ENCODE measurements around the gene OR51Q1. TPM values are rescaled to one million over a fixed set of nuclear protein-coding genes. Genes with fewer than 3 reads are reported as not detected.

The OR51Q1 gene
- not detected for total RNA-seq

- no peaks in the 10 kb centered on the region for H3K27me3 ChIP-seq (ENCODE audit: insufficient read depth, low read length)
- no peaks in the 10 kb centered on the region for H3K9me3 ChIP-seq (ENCODE audit: low read depth, low read length)
- no peak within 1 kb of the TSS for H3K4me3 ChIP-seq (ENCODE audit: low read length)
- no peaks in the 10 kb centered on the region for H3K4me1 ChIP-seq (ENCODE audit: insufficient read depth, low read length)
These were observed at the start of gene OR51Q1 for GRCh38 chr11:5421811-5422210. Gene OR51Q1, plus strand, starts transcription at chr11:5422111. Its CDS starts 90 bp downstream, at chr11:5422201.

DNA sequence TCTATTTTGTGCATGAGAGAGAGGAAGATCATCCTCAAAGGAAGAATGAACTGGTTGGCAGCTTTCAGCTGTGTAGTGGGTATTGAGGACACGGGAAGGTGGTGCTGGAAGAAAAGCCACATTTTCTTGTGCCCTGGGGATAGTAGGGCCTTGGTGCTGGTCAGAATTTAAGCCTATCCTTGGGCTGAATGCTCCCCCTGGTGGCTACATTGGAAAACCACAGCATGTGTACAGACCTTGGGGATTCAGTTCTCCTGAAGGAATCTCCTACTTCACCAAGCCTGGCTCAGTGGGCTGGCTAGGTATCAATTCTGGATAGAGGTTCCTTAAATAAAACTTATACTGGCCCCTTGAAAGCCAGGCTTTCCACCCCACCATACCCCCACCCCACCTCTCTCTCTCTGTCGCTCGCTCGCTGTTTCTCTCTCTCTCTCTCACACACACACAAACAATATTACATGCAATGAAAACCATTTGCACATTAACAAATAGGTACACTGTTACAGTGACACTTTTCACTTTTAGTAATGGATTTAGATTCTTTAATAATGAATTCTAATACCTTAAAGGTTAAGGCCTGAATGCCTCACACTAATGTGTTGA is 41.1 kb upstream of the OR51Q1 start:
- H3K4me1 ChIP-seq (ENCODE audit: insufficient read depth, low read length) = no peaks in the 10 kb centered on the region
- no peak overlapping the region for H3K4me3 ChIP-seq (ENCODE audit: low read length)
- no peaks in the 10 kb centered on the region for H3K9me3 ChIP-seq (ENCODE audit: low read depth, low read length)
- H3K27me3 ChIP-seq (ENCODE audit: insufficient read depth, low read length) = peaks cover 3% of the 10 kb centered on the region

GRCh38 chr11:5383576-5383975 is 38.3 kb upstream of the OR51Q1 start, which contains the start of gene OR51M1:
Gene OR51M1, plus strand, starts transcription at chr11:5383812. Its CDS starts 5,587 bp downstream, at chr11:5389399.
- H3K4me3 ChIP-seq (ENCODE audit: low read length) = no peak within 1 kb of the TSS
- peaks cover 3% of the 10 kb centered on the region for H3K27me3 ChIP-seq (ENCODE audit: insufficient read depth, low read length)
- no peaks in the 10 kb centered on the region for H3K4me1 ChIP-seq (ENCODE audit: insufficient read depth, low read length)
- no peaks in the 10 kb centered on the region for H3K9me3 ChIP-seq (ENCODE audit: low read depth, low read length)

DNA sequence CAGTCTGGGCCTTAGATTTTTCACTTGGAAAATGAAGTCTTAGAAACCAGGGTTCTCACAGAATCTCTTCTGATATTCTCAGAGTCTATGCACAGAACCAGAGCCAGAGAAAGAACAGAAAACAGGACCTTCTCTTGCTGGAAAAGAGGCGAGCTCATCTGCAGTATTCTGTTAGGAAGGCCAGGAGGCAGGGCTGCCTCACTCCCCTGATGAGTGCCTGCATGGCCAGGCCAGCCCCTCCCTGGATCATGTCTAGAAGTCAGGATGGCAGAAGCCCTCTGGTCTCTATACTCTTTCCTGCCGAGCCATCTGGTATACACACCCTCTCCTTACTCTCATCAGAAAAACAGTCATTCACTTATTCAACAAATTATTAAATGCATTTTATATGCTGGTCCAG is 37.6 kb upstream of the OR51Q1 start:
- Histone ChIP-seq H3K27me3 (ENCODE audit: insufficient read depth, low read length) (peaks cover 3% of the 10 kb centered on the region), H3K4me1 (ENCODE audit: insufficient read depth, low read length) (no peaks in the 10 kb centered on the region), H3K4me3 (ENCODE audit: low read length) (no peak overlapping the region), H3K9me3 (ENCODE audit: low read depth, low read length) (no peaks in the 10 kb centered on the region)

DNA sequence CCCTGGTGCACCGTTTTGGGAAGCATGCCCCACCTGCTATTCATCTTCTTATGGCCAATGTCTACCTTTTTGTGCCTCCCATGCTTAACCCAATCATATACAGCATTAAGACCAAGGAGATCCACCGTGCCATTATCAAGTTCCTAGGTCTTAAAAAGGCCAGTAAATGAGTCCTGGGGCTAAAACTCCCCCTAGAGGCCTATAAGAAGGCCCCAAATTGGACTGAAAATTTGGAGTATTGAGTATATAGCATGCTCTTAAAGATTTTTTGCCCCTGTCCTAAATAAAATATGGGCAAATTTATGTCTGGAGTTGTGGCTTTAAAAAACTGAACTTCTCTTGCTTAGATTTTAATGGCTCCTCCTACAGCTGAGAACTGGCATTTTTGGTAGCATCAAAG is 31.7 kb upstream of the OR51Q1 start:
- Histone ChIP-seq H3K9me3 (ENCODE audit: low read depth, low read length) (no peaks in the 10 kb centered on the region), H3K4me1 (ENCODE audit: insufficient read depth, low read length) (no peaks in the 10 kb centered on the region), H3K27me3 (ENCODE audit: insufficient read depth, low read length) (no peaks in the 10 kb centered on the region), H3K4me3 (ENCODE audit: low read length) (no peak overlapping the region)

- H3K4me1 ChIP-seq (ENCODE audit: insufficient read depth, low read length) = no peaks in the 10 kb centered on the region
- no peak overlapping the region for H3K4me3 ChIP-seq (ENCODE audit: low read length)
- H3K27me3 ChIP-seq (ENCODE audit: insufficient read depth, low read length) = no peaks in the 10 kb centered on the region
- no peaks in the 10 kb centered on the region for H3K9me3 ChIP-seq (ENCODE audit: low read depth, low read length)
These were observed 27.8 kb upstream of the OR51Q1 start for GRCh38 chr11:5394091-5394490.

DNA sequence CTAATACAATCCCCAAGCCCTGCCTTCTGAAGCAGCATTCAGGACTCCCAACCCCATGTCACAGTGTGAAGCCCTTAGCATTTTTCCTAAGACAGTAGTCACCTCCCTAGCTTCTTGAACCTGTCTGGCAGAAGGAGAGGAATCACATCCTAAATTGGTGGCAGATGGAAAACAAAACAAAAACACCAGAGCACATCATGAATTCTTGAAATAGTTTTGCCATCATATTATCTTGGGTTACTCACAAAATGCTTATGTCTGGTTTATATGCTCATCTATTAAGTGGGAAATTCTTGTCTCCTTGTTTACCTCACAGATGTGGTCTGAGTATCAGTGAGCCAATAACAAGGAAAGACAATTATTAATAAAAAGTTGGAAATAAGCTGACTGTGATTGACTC is 23.0 kb upstream of the OR51Q1 start:
- Histone ChIP-seq H3K4me3 (ENCODE audit: low read length) (no peak overlapping the region), H3K27me3 (ENCODE audit: insufficient read depth, low read length) (no peaks in the 10 kb centered on the region), H3K9me3 (ENCODE audit: low read depth, low read length) (no peaks in the 10 kb centered on the region), H3K4me1 (ENCODE audit: insufficient read depth, low read length) (no peaks in the 10 kb centered on the region)

GRCh38 chr11:5405173-5405572 is 16.7 kb upstream of the OR51Q1 start:
- Histone ChIP-seq H3K9me3 (ENCODE audit: low read depth, low read length) (no peaks in the 10 kb centered on the region), H3K4me3 (ENCODE audit: low read length) (no peak overlapping the region), H3K27me3 (ENCODE audit: insufficient read depth, low read length) (peaks cover 6% of the 10 kb centered on the region), H3K4me1 (ENCODE audit: insufficient read depth, low read length) (no peaks in the 10 kb centered on the region)

DNA sequence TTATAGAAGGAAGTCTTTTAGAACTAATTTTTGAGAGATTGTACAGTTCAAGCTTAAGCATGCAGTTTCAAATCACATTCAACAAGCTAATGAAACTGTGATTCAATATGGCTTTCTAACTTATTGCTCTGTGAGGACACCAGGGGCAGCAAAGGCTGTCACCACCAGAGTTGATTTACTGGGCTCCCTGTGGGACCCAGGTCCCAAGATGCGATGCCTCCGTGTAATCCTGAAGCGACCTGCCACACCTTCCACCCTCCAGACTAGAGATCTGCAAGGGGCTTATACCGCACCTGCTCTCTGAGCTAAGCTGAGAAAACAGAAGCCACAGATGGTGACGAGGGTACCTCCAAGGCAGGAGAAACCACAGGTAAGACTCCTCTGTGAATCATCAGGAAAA is 918 bp upstream of the OR51Q1 start:
- H3K9me3 ChIP-seq (ENCODE audit: low read depth, low read length) = no peaks in the 10 kb centered on the region
- no peaks in the 10 kb centered on the region for H3K27me3 ChIP-seq (ENCODE audit: insufficient read depth, low read length)
- no peak overlapping the region for H3K4me3 ChIP-seq (ENCODE audit: low read length)
- no peaks in the 10 kb centered on the region for H3K4me1 ChIP-seq (ENCODE audit: insufficient read depth, low read length)

DNA sequence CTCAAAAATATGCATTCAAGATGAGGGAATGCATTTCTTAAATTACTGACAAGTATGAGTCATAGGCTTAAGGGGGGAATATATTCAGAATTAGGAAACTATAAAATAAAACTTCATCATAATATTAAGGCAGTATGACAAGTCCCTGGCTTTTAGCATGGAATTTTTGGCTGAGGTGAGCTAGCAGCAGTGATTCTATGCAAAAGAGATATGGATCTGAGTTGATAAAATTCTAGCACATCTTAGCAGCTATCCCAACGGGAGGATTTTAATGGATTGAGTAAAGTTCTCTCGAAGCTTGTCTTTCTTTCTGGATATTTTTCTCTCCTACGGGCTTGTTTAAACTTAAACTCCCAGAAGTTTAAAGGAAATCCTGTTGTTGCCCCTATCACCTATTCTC is 1.2 kb downstream of the OR51Q1 start:
- Histone ChIP-seq H3K4me1 (ENCODE audit: insufficient read depth, low read length) (no peaks in the 10 kb centered on the region), H3K27me3 (ENCODE audit: insufficient read depth, low read length) (no peaks in the 10 kb centered on the region), H3K4me3 (ENCODE audit: low read length) (no peak overlapping the region), H3K9me3 (ENCODE audit: low read depth, low read length) (no peaks in the 10 kb centered on the region)

DNA sequence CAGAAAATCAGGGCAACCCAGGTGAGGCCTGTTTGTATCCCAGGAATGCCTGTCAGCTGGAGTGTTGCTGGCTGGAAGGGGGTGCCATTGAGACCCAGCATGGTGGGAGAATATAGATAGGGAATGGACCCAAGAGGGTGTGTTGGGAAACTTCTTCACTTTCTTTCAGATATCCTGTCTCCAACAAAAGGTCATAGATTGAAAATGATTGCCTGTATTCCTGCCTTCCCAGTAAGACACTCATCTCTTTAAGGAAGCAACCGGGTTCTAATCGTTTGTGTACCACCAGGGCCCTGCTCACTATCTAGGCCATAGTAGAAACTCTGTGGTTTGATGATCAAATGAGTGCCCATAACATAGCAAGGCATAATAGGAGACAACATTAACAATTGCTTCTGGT is 19.5 kb downstream of the OR51Q1 start, which contains the start of gene OR51I1:
OR51I1 (minus strand) TSS at position 101 of the 400 bp plus-strand sequence; CDS start at position 101, 0 bp downstream.
- H3K27me3 ChIP-seq (ENCODE audit: insufficient read depth, low read length) = peaks cover 3% of the 10 kb centered on the region
- no peak within 1 kb of the TSS for H3K4me3 ChIP-seq (ENCODE audit: low read length)
- no peaks in the 10 kb centered on the region for H3K4me1 ChIP-seq (ENCODE audit: insufficient read depth, low read length)
- no peaks in the 10 kb centered on the region for H3K9me3 ChIP-seq (ENCODE audit: low read depth, low read length)

- no peaks in the 10 kb centered on the region for H3K9me3 ChIP-seq (ENCODE audit: low read depth, low read length)
- H3K27me3 ChIP-seq (ENCODE audit: insufficient read depth, low read length) = peaks cover 3% of the 10 kb centered on the region
- H3K4me1 ChIP-seq (ENCODE audit: insufficient read depth, low read length) = no peaks in the 10 kb centered on the region
- no peak overlapping the region for H3K4me3 ChIP-seq (ENCODE audit: low read length)
These were observed 22.0 kb downstream of the OR51Q1 start for GRCh38 chr11:5443835-5444393.

DNA sequence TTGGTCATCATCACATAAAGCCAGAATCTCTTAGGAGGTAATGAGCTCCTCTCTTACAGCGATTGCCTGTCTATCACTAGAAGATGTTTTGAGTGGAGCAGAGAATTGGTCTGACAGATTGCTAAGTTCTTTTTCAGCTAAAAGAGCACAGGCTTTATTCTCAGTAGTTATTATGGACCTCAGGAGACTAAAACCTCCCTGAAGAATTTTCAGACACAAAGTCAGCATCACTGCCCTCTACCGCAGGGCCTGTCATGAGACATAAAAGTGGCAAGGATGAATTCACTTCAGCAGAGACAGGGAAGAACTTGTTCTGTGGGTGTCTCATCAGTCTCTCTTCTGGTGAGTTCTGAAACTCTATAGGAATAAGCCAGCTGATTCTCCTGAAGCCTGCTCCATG is 27.1 kb downstream of the OR51Q1 start, which contains the start of gene OR51I2:
OR51I2 (plus strand) TSS at position 301 of the 400 bp plus-strand sequence. CDS start 4,166 bp downstream, outside the sequence.
- Histone ChIP-seq H3K27me3 (ENCODE audit: insufficient read depth, low read length) (peaks cover 3% of the 10 kb centered on the region), H3K4me1 (ENCODE audit: insufficient read depth, low read length) (no peaks in the 10 kb centered on the region), H3K4me3 (ENCODE audit: low read length) (no peak within 1 kb of the TSS), H3K9me3 (ENCODE audit: low read depth, low read length) (no peaks in the 10 kb centered on the region)

DNA sequence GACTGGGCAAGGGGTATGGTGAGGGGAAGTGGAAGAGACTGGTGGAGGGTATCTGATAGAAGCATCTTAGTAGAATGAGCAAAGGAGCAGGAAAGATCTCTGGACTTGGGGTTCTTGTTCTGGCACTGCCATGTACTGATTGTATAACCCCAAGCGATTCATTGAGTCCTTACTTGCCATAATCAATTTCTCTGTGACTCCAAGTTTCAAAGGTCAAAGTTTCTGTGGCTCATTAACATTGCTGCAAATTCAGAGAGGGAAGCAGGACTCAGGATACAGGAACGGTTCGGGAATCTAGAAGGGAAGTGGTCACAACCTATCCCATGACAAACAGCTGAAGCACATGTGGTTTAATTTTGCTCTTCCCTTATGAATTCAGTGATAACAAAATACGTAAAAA is 27.5 kb downstream of the OR51Q1 start:
- Histone ChIP-seq H3K4me3 (ENCODE audit: low read length) (no peak overlapping the region), H3K27me3 (ENCODE audit: insufficient read depth, low read length) (peaks cover under 1% of the 10 kb centered on the region), H3K9me3 (ENCODE audit: low read depth, low read length) (no peaks in the 10 kb centered on the region), H3K4me1 (ENCODE audit: insufficient read depth, low read length) (no peaks in the 10 kb centered on the region)

GRCh38 chr11:5460983-5461621 is 39.2 kb downstream of the OR51Q1 start:
- Histone ChIP-seq H3K27me3 (ENCODE audit: insufficient read depth, low read length) (no peaks in the 10 kb centered on the region), H3K4me1 (ENCODE audit: insufficient read depth, low read length) (no peaks in the 10 kb centered on the region), H3K4me3 (ENCODE audit: low read length) (no peak overlapping the region), H3K9me3 (ENCODE audit: low read depth, low read length) (no peaks in the 10 kb centered on the region)
